ENCODE data around the gene AREG. TPM values are rescaled to one million over a fixed set of nuclear protein-coding genes. Genes with fewer than 3 reads are reported as not detected.

AREG gene
- total RNA-seq, 4 donors from 2014 or later: 0.26 to 0.28 TPM; not detected in 2

DNA sequence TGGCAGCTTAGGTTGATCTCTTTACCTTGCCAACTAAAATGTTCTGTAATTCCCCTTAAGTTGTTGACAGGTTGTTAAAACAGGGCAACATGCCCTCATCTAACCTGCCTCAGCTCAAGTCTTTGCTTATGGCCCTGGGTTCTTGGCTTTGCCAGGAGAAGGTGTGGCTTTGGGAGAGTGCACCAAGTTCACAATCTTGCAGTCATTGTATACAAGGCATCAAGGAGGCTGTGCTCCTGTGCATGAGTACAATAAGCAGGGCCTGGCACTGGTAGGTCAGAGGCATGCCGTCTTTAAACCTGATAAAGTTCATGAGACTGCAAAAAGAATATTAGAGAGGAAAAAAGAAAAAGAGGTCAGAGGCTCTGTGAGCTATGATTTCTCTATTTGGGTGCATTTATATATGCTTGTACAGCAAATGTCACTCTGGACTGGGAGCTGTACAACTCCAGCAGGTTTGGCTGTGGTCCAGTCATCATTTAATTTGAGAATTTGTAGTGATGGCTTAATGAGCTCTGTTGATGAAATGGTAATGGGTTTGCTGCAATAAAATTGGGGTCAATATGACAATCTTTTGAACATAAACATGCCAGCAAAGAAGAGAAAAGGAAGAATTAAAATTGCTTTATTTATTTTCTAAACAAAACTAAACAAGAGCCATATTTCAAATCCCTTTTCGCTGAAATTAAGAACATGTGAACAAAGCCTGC lies 30.3 kb downstream of the AREG start:
- Histone ChIP-seq H3K27me3 (no peaks in the 10 kb centered on the region), H3K4me1 (no peaks in the 10 kb centered on the region), H3K27ac (no peak overlapping the region), H3K36me3 (no peaks in the 10 kb centered on the region), H3K4me3 (no peak overlapping the region), H3K9me3 (no peaks in the 10 kb centered on the region)
- no peak for DNase-seq
- intact Hi-C loops (cut with DNase I; ENCODE audit: low total_unique reads): no loop called here
- TF ChIP-seq POLR2A (IDR thresholded peaks at IDR 0.05): no peak
- TF ChIP-seq, protein P1, sequence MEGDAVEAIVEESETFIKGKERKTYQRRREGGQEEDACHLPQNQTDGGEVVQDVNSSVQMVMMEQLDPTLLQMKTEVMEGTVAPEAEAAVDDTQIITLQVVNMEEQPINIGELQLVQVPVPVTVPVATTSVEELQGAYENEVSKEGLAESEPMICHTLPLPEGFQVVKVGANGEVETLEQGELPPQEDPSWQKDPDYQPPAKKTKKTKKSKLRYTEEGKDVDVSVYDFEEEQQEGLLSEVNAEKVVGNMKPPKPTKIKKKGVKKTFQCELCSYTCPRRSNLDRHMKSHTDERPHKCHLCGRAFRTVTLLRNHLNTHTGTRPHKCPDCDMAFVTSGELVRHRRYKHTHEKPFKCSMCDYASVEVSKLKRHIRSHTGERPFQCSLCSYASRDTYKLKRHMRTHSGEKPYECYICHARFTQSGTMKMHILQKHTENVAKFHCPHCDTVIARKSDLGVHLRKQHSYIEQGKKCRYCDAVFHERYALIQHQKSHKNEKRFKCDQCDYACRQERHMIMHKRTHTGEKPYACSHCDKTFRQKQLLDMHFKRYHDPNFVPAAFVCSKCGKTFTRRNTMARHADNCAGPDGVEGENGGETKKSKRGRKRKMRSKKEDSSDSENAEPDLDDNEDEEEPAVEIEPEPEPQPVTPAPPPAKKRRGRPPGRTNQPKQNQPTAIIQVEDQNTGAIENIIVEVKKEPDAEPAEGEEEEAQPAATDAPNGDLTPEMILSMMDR (IDR thresholded peaks at IDR 0.05): no peak

DNA sequence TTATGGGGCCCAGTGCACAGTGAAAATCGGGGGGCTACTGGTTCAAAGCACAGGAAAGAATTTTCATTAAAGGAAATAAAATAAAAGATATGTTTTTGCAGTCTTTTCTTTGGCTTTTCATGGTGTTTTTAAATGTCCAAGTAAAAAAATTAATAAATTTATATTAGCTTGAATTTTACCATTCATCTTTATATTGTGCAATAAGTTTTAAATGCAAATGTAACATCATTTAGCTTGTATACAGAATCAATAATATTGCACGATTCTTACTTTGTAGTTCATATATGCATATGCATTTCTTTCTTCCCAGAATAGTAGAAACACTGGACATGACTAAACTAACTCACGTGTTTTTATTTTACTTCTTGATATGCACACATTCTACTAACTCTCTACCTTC lies 31.0 kb downstream of the AREG start:
- TF ChIP-seq, protein P1 (IDR thresholded peaks at IDR 0.05): no peak
- TF ChIP-seq POLR2A (IDR thresholded peaks at IDR 0.05): no peak
- H3K27me3 ChIP-seq: no peaks in the 10 kb centered on the region
- no peak for DNase-seq

DNA sequence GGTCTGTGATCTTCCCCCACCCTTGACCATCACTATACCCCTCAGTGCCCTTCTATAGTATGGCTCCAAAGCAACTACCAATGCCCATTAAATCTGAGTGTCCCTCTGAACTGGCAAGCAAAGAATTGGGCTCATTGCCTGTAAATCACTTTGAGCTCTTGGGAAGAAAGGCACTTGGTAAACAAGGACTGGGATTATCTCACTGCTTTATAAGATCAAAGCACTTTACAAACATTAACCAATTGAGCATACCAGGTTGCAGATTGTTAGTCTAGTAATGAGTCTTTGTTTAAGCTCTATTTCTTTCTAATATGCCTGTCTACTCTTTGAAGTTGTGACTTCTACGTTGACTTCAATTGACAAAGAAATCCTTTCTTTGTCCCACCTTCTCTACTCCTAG lies 34.1 kb downstream of the AREG start:
- Histone ChIP-seq H3K4me3 (no peak overlapping the region), H3K9me3 (no peaks in the 10 kb centered on the region), H3K36me3 (no peaks in the 10 kb centered on the region), H3K27ac (no peak overlapping the region), H3K27me3 (no peaks in the 10 kb centered on the region), H3K4me1 (no peaks in the 10 kb centered on the region)
- no peak for DNase-seq
- intact Hi-C loops (cut with DNase I; ENCODE audit: low total_unique reads): no loop called here
- TF ChIP-seq, protein P1 (IDR thresholded peaks at IDR 0.05): no peak
- no peak for TF ChIP-seq POLR2A (IDR thresholded peaks at IDR 0.05)

More for the DNA sequence above, 31.0 kb downstream of the AREG start:
- H3K27ac ChIP-seq: no peak overlapping the region
- no peaks in the 10 kb centered on the region for H3K4me1 ChIP-seq
- intact Hi-C loops (cut with DNase I; ENCODE audit: low total_unique reads): no loop called here
- no peaks in the 10 kb centered on the region for H3K36me3 ChIP-seq
- H3K4me3 ChIP-seq: no peak overlapping the region
- no peaks in the 10 kb centered on the region for H3K9me3 ChIP-seq

DNA sequence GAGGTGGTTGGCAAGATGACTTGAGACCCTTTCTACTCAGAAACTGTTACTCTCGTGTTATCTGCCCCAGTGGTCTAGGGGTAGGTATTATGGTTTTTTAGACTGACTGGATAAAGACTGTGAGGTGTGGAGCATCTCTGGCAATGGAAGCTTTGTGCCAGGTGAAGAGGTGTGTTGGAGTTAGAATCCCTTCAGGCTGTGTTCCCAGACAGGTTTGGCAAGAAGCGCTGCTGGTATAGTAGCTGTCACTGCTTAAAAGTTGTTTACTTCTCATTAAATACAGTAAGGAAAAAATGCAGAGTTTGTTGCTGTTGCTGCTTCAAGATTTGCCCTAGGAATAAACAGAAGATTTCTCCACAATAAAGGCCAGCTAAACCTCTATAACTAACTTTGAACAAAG lies 35.3 kb downstream of the AREG start:
- intact Hi-C loops (cut with DNase I; ENCODE audit: low total_unique reads): no loop called here
- Histone ChIP-seq H3K36me3 (no peaks in the 10 kb centered on the region), H3K27me3 (no peaks in the 10 kb centered on the region), H3K9me3 (no peaks in the 10 kb centered on the region), H3K4me1 (no peaks in the 10 kb centered on the region), H3K4me3 (no peak overlapping the region), H3K27ac (no peak overlapping the region)
- TF ChIP-seq, protein P1 (IDR thresholded peaks at IDR 0.05): no peak
- TF ChIP-seq POLR2A (IDR thresholded peaks at IDR 0.05): no peak
- DNase-seq: no peak

DNA sequence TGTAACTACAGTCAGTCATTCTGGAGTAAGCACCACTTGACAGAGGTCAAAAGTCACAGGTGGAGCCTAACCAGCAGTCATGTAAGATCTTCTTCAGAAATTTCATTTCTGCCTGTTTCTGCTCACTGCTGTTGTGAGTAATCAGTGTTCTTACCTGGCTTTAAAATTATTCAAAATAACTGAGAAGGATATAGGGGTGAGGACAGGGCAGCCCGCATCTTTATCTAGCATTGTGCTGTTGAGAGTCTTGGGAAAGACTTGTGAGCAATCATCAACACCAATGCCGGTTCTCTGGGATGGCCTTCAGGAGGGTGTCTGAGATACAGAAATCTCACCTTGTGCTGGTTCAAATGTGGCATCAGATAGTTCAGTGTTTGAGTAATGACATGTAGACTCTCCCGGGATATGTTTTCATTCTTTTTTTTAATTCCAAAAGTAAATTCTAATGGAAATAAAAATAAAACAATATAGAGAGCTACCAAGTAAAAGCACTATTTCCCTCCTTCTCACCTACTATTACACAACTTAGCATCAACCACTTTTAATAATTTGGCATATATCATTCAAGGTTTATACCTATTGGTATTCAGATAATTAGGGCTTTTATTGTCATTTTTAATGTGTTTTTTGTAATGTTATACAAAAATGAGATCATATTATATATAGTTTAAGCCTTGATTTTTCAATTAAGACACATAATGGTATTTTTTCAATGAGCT lies 37.1 kb downstream of the AREG start:
- Histone ChIP-seq H3K27ac (no peak overlapping the region), H3K9me3 (no peaks in the 10 kb centered on the region), H3K27me3 (no peaks in the 10 kb centered on the region), H3K36me3 (no peaks in the 10 kb centered on the region), H3K4me1 (no peaks in the 10 kb centered on the region), H3K4me3 (no peak overlapping the region)
- intact Hi-C loops (cut with DNase I; ENCODE audit: low total_unique reads): no loop called here
- TF ChIP-seq, protein P1 (IDR thresholded peaks at IDR 0.05): no peak
- TF ChIP-seq POLR2A (IDR thresholded peaks at IDR 0.05): no peak
- DNase-seq: no peak
